Bone marrow (tissue), 2 donors: Measurements from ENCODE around the gene BMPR1A.
"Not testable (repeated sequence)": the region's sequence is repeated elsewhere in the genome, so short reads cannot be mapped to it uniquely, and the experiment has no call there.

Experiments used
- DNase-seq, 2 donors: peaks; one replicate each; lab custom pipeline; 2025; lab: John Stamatoyannopoulos, UW

Gene BMPR1A

GRCh38 chr10:86969421-86970041 is 213.1 kb downstream of the BMPR1A start:
- no peak for DNase-seq

DNA sequence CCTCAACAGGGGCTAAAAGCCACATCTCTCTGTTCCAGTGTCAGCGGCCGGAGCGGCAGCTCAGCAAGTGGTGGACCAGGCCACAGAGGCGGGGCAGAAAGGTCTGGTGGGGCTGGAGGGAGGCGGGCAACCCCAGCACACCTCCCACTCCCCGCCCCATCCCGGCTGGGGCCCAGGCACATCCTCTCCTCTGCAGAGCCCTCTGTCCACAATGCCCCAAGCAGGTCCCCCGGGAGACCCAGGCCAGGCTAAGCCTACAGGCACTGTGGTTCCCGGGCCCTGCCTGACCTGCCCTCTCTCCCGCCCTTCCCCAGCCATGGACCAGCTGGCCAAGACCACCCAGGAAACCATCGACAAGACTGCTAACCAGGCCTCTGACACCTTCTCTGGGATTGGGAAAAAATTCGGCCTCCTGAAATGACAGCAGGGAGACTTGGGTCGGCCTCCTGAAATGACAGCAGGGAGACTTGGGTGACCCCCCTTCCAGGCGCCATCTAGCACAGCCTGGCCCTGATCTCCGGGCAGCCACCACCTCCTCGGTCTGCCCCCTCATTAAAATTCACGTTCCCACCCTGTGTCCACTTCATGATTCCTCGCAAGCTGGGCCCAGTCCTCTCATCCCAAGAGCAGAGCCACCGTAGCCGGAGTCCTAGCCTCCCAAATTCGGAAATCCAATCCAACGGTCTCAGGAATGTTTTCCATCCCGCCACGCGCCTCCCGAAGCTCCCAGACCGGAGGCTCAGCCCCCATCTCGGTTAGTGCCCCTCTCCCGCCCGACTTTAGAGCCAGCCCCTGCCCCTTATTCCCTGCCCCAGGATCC is 214.0 kb downstream of the BMPR1A start:
- no peak for DNase-seq

GRCh38 chr10:86970982-86971231 is 214.5 kb downstream of the BMPR1A start:
- no peak for DNase-seq

DNA sequence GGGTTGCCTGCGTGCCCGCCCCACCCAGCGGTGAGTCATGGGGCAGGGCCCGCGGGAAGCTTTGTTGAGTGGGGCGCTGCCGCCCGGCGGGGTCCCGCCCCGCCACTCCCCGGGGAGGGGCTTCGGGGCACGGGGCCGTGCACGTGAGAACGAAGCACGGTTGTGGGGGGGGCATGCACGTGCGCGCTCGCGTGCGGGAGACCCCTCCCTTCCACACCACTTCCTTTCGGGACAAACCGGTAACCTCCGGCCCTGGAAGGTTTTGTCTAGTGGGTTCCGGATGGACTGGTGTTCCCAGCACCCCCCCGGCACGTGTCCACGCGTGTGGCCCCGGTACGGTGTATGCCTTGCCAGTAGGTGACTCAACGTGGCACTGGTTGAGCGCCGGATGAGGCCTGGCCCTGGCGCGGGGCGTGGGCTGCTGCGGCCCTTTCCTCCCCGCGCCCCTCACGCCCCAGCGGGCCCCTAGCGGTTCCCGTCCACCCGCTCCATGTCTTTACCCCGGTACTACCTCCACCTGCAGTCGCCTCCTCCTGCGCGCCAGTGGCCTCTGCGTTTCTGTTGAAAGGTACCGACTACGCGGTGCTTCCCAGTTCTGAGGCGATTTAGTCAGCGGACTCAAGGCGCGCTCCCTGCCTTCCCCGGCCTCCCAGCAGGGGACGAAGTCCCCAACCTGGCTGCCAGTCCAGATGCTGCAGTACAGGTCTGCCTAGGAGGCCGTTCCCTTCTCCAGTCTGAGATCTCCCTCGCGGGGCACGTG is 215.0 kb downstream of the BMPR1A start:
- peak; percentile 9 to 85 for DNase-seq

DNA sequence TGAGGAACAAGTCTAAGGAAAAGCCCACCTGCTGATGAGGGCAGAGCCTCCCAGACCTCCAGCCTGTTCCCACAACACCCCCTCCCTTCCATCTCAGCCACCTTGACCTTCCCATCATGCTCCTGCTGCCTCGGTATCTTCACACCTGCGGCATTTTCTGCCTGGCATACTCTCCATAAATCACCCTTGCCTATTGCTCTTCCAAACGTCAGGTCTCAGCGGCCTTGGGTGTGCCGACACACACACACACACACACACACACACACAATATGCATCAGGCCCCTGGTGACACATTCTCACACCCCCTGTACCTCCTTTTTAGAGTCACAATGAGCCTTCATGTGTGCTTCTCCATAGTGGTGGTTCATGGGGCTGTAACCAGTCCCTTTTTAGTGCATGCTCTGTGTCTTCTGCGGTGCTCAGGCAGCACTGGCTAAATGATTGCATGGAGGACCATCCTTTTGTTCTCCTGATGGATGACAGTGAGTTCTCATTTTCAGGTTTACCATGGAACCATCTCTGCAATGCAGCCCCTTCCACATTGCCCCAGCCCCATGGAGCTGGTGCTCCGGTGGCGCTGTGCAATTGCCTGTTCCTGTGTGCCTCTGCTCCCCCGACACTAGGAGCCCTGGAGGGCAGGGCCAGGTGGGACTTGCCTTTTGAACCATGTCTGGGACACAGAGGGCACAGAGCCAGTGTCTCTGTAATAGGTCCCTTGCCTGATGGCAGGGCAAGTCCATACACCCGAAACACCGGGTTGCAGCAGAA is 216.4 kb downstream of the BMPR1A start:
- no peak for DNase-seq

- DNase-seq = no peak
Observed at GRCh38 chr10:86974484-86974883, 218.1 kb downstream of the BMPR1A start.

- no peak for DNase-seq
Observed at GRCh38 chr10:86976362-86977056, 220.1 kb downstream of the BMPR1A start.

DNA sequence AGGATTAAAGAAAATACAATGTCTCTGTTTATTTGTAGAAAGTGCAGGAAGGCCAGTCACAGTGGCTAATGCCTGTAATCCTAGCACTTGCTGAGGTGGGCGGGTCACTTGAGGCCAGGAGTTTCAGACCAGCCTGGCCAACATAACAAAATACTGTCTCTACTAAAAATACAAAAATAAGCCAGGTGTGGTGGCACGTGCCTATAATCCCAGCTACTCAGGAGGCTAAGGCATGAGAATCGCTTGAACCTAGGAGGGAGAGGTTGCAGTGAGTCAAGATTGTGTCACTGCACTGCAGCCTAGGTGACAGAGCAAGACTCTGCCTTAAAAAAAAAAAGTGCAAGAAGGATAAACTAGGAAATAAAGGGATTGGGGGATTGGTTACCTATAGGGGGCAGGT is 222.0 kb downstream of the BMPR1A start:
- not testable (repeated sequence) for DNase-seq

DNA sequence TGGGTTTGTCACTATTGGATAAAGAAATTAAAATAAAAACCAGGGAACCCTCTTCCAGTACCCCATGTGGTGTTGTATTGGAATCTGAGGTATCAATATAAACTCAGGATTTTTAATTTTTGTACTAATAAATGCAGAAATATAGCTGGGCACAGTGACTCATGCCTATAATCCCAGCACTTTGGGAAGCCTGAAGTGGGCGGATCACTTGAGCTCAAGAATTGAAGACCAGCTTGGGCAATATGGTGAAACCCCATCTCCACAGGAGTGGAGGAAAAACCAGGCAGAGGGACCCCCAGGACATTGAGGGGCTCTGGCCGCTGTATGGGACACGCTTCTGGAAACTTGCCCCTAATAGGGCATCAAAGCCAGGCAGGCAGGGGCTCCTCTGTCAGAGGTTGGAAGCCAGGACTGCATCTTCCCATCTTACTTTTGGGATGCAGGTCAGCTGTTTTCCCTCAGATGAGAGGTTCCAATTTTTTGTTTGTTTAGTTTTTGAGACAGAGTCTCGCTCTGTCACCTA is 222.9 kb downstream of the BMPR1A start:
- no peak for DNase-seq

- DNase-seq = no peak
Observed at GRCh38 chr10:86979977-86980448, 223.6 kb downstream of the BMPR1A start.

- not testable (repeated sequence) for DNase-seq
Observed at GRCh38 chr10:86981020-86981419, 224.6 kb downstream of the BMPR1A start.

DNA sequence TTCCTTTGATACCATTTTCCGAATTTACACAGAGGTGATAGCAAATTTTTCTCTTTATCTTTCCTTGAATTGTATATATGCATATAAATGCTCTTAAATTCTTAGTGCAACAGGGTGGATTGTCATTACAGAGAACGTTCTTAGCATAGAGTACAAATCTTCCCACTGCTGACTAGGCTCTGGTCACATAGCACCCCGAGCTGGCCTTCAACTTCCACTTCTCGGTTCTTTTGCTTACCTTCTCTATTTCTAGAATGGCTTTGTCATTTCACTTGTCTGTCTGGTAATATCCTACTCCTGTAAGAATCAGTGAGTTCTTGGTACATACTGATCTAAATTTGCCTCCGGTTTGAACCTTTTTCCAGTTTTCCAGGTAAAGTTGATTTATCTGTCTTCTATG is 225.3 kb downstream of the BMPR1A start:
- no peak for DNase-seq
